Activated naive CD8-positive, alpha-beta T cell treated with anti-CD3 and anti-CD28 coated beads for 36 hours (primary cell): Measurements from ENCODE around the gene NDUFB11. TPM values are rescaled to one million over a fixed set of nuclear protein-coding genes. Genes with fewer than 3 reads are reported as not detected.

Source experiments
- DNase-seq: peaks from one replicate; pipeline ENCODE4 v3.0.0; 2021
- H3K27ac Mint-ChIP-seq: one replicate; pipeline ENCODE4 v1.8.0; 2022; ENCODE audit warnings: mild to moderate bottlenecking, moderate library complexity, mixed read lengths
- H3K27me3 Mint-ChIP-seq: one replicate; pipeline ENCODE4 v1.8.0; 2022; ENCODE audit warnings: mild to moderate bottlenecking, mixed read lengths
- H3K36me3 Mint-ChIP-seq: one replicate; pipeline ENCODE4 v1.8.0; 2021; ENCODE audit warnings: mild to moderate bottlenecking, mixed read lengths
- H3K4me1 Mint-ChIP-seq: one replicate; pipeline ENCODE4 v1.8.0; 2021; ENCODE audit warnings: mixed read lengths
- H3K4me3 Mint-ChIP-seq: one replicate; pipeline ENCODE4 v1.8.0; 2022; ENCODE audit warnings: mild to moderate bottlenecking, moderate library complexity, mixed read lengths
- H3K9me3 Mint-ChIP-seq: one replicate; pipeline ENCODE4 v1.8.0; 2022; ENCODE audit warnings: mixed read lengths
- total RNA-seq, 2 experiments: library from RNA; stranded (reverse); gene quantifications; one replicate each; pipeline ENCODE4 v1.2.3, GENCODE V29; 2021

The NDUFB11 gene
- total RNA-seq, 2 experiments from 2014 or later = 79.6 to 84.2 TPM

DNA sequence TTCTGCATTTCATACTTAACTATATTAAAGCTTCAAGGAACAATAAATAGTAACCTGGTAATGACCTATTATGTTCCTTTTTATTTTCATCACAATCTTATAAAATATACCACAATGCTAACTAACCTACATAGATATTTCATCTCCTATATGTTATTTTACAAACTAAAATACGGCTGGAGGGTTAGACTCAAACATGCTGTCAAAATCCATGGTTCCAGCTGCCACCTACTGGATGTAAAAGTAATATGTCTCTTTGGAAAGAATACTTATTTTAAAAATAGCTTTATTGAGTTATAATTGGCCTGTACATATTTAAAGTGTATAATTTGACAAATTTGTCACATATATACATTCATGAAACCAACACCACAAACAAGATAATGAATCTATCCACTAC lies 51.3 kb downstream of the NDUFB11 start:
- no peak overlapping the region for H3K4me3 Mint-ChIP-seq
- H3K27me3 Mint-ChIP-seq = no peaks in the 10 kb centered on the region
- peaks cover 12% of the 10 kb centered on the region for H3K4me1 Mint-ChIP-seq
- no peaks in the 10 kb centered on the region for H3K9me3 Mint-ChIP-seq
- no peak overlapping the region for H3K27ac Mint-ChIP-seq
- DNase-seq = no peak
- H3K36me3 Mint-ChIP-seq = no peaks in the 10 kb centered on the region

Other genes with a start within 250 kb of the NDUFB11 start
- under 1 TPM; 0.54 to 0.85 TPM for gene JADE3, start 232.3 kb downstream of the NDUFB11 start, total RNA-seq
- not detected for gene RGN, start 66.3 kb downstream of the NDUFB11 start, total RNA-seq
- gene RBM10, start 519 bp upstream of the NDUFB11 start, total RNA-seq = 10 to 100 TPM; 67.2 to 69.0 TPM
- gene UBA1, start 49.1 kb upstream of the NDUFB11 start, total RNA-seq = 100 to 1,000 TPM; 219 to 227 TPM
- gene CDK16, start 74.0 kb upstream of the NDUFB11 start, total RNA-seq = 10 to 100 TPM; 49.9 to 51.3 TPM
- gene USP11, start 88.3 kb upstream of the NDUFB11 start, total RNA-seq = 10 to 100 TPM; 45.3 to 49.5 TPM
- 1 to 10 TPM in 1 of 2 experiments, under 1 TPM in 1; 0.78 to 1.2 TPM for gene ZNF157, start 225.9 kb upstream of the NDUFB11 start, total RNA-seq